Measurements from ENCODE around the gene WHAMM. TPM values are rescaled to one million over a fixed set of nuclear protein-coding genes. Genes with fewer than 3 reads are reported as not detected.
A peak's percentile ranks its signal among the peaks of the same experiment; 100 is the strongest.
"Not testable (repeated sequence)": the region's sequence is repeated elsewhere in the genome, so short reads cannot be mapped to it uniquely, and the experiment has no call there.

Gene WHAMM
- total RNA-seq, 1 donor from 2014 or later = 5.8 TPM

DNA sequence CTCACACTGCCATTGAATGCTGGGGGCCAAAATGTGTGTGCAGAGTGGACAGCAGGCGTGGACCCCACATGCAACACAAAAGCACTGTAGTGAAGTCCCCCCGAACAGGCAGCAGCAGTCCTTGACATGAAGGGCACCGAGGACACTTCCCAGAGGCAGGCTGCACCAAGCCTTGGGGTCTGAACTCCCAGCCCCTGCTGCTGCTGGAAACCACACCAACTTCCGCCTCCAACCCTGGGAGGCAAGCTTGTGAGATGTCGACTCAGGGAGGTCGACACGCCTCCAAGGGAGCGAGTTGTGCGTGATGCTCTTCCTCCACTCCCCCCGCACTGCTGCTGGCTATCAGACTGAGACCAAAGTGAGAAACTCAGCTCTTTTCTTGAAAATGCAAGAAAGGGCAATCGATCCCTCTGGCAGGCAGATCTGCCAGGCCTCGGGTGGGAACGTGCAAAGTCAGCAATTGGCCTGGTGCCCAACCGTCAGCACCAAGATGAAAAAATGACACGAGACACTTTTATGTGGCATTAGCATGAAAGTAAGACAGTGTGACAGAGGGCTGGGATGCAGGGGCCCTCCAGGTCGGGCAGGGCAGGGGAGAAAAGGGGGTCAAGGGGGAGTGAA lies 43.6 kb downstream of the WHAMM start:
- DNase-seq (no peak), ATAC-seq (ENCODE audit: poor library complexity) (no peak)
- intact Hi-C loops (cut with DNase I) = no loop called here

DNA sequence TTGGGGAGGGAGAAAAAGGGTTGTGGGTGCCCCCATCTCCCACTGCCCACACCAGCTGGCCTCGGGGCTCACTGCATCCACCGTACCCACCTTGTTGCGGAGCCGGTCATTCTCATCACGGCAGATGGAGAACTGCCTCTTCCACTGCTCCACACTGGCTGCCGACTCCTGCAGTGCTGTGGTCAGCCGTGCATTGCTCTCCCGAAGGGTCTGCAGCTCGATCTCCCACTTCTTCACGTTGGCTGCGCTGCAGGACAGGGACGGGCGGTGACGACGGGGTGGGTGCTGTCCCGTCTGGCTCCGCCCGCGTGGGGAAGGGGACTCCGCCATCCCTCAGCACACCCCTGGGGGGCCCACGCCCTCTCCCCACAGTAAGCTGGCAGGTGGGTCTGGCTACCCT lies 45.1 kb downstream of the WHAMM start:
- intact Hi-C loops (cut with DNase I) = no loop called here
- ATAC-seq (ENCODE audit: poor library complexity) = no peak
- DNase-seq = no peak

DNA sequence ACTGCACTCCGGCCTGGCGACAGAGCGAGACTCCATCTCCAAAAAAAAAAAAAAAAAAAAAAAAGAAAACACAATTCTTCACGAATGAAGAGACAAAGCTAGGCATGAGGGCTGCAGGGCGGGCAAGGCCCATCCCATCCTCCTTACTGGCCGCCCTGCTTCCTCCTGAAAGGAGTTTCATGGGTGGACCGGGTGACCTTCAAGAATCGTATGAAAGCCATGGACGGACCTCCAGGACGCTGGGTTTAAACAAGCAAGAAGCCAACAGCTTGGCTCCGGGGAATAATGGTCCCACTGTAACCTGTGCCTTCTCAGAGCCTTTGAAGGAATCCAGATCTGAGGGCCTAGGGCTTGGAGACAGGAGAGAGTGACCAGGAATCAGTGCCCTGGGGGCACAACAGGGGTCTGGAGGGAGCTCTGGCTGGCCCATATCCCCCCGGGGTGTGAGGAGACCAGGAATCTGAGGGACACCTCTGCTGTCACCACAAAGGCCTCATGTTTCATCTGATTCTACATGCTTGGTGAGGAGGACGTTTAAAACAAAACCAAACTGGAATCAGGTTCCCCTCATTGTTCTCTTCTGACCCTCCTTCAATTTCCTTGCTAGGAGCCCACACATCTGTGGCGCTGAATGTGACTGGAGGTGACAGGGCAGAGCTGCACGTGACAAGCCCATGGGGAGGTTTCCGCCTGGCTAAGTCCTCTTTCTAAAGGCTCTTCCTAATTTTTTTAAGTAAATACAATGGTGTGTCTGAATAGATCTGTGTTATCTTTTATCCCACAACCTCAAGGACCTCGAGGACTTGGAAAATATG lies 46.1 kb downstream of the WHAMM start:
- ATAC-seq (ENCODE audit: poor library complexity) (no peak), DNase-seq (no peak)
- intact Hi-C loops (cut with DNase I) = no loop called here

DNA sequence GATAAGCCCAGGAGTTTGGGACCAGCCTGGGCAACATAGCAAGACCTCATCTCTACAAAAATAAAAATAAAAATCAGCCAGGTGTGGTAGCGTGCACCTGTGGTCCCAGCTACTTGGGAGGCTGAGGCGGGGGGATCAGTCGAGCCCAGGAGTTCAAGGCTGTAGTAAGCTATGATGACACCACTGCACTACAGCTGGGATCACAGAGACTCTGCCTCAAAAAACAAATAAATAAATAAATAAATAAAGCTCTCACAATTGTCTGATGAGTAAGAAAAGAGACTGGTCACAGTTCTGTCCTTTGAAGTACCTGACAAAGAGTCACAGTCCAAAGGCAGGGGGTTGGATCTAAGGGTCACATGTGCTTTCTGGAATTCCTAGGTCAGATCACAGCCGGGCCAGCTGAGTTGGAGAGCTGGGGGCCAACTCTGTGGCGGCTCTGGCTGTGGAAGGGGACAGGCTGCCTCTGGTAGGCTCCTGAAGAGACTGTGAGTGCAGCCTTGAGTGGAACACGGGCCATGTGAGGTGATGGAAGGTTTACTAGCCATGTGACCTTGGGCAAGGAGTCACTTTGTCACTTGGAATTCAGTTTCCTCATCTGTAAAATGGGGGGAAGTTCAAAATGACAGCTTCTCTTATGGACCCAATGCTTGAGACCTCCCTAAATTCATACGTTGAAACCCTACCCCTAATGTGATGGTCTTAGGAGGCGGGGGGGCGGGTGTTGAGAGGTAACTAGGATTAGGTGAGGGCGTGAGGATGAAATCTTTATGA lies 47.2 kb downstream of the WHAMM start:
- DNase-seq (no peak), ATAC-seq (ENCODE audit: poor library complexity) (no peak)
- intact Hi-C loops (cut with DNase I) = no loop called here

DNA sequence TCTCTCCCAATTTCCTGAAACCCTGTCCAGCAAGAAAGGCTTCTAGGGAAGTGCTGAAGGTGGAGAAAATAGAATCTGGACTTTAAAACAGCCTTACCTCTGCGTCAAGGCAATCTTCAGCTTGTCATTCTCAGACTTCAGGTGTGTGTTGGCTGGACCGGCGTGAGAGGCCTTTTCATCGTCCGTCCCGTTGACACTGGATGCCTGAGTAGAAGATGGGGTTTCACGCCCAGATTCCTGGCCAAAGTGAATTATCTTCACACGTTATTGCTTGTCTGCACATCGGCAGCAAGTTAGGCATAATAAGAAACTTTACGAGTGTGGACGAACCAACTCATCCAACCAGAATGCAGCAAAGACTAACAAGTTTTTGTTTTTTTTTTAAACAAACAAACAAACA lies 49.5 kb downstream of the WHAMM start:
- ATAC-seq (ENCODE audit: poor library complexity) (no peak), DNase-seq (no peak)
- intact Hi-C loops (cut with DNase I) = no loop called here

DNA sequence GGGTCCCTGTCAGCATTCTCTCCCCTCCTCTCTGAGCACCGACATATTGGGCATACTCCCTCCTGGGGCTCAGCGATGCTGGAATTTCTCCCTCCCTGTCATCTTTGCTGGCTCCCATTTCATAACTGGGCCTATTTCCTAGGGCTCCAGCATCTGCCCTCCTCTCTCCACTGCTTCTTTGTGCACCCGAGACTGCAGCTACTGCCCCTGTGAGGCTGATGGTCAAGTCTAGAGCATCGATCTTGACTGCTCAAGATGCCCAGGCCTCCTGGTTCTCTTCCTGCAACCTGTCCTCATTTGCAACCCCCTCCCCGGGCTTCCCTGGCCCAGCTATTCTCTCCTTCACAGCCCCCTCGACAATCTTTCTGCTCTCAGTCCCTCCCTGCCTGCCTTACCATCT lies 53.5 kb downstream of the WHAMM start:
- no peak for ATAC-seq (ENCODE audit: poor library complexity)
- intact Hi-C loops (cut with DNase I) = no loop called here
- DNase-seq = no peak

DNA sequence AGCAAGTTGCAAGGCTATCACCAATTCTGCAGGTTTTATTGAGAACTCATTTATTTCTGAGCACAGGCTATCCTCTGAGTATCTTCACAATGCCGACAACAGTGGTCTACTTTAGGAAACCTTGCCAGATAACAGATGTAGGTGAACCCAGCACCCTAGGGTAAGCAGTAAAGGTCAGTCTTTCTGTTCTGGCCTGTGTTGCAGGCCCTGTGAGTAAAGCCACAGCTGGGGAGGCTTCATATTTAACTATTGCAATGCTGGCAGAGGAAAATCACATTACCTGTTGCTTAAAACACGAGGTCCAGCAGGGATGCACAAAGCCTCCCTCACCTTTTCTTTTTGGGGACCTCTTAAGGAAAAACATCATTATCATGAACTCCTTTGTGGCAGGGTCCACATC lies 55.5 kb downstream of the WHAMM start:
- DNase-seq = no peak
- intact Hi-C loops (cut with DNase I) = no loop called here
- no peak for ATAC-seq (ENCODE audit: poor library complexity)

DNA sequence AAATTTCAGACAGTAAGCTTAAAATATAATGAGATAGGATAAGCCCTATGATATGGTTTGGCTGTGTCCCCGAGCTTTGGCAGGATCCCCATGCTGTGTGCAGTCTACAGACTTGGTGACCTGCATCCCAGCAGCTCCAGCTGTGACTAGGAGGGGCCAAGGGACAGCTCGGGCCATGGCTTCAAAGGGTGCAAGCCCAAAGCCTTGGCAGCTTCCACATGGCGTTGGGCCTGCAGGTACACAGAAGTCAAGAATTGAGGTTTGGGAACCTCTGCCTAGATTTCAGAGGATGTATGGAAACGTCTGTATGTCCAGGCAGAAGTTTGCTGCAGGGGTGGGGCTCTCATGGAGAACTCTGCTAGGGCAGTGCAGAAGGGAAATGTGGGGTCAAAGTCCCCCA lies 56.2 kb downstream of the WHAMM start:
- DNase-seq; ATAC-seq (ENCODE audit: poor library complexity); intact Hi-C loops (cut with DNase I): not testable (repeated sequence)

DNA sequence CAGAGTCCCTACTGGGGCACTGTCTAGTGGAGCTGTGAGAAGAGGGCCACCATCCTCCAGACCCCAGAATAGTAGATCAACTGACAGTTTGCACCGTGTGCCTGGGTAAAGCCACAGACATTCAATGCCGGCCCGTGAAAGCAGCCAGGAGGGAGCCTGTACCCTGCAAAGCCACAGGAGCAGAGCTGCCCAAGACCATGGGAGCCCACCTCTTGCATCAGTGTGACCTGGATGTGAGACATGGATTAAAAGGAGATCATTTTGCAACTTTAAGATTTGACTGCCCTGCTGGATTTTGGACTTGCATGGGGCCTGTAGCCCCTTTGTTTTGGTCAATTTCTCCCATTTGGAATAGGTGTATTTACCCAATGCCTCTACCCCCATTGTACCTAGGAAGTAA lies 56.6 kb downstream of the WHAMM start:
- intact Hi-C loops (cut with DNase I); ATAC-seq (ENCODE audit: poor library complexity); DNase-seq: not testable (repeated sequence)

DNA sequence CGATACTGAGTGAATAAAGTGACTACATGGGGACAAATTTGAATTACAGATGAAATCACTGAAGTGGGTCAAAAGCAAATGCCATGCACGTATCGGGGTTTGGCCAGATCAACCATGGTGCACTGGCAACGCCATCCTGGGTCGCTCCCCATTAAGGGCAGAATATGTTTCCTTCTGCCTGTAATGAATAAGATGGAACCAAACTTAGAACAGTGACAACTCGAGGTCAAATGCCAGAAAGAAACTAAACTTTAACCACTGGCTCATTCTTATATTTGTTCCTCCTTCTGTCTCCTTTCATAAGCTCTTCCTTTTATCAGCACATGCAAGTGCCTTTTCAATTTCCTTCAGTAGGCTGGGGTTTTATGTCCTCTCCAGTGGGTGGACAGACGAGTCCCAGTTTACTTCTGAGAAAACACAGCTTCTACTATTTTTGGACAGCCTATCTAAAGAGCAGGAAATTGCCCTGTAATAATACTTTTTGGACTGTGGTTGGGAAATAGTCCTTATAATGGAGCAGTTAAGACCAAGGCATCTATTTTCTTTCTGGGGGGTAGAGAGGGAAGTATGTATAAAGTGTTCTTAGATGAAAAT lies 61.4 kb downstream of the WHAMM start:
- DNase-seq (no peak), ATAC-seq (ENCODE audit: poor library complexity) (no peak)
- intact Hi-C loops (cut with DNase I) = no loop called here

DNA sequence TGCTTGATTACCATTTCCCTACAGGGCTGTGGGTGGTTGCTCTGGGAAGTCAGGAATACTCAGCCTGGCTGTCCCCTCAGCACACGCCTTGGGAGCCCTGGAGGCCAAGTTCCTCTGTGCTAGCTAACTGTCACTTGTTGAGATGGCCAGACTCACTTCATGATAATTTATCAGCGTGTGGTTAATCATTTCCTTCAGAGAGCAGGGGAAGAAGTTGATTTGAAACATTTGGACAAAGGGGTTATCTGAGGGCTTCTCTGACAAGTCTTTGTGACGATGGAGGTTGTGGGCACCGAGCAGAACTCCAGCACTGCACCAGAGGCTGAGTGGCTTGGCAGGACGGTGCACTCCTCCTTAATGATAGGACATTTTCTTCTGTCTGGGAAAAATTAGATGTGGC lies 61.9 kb downstream of the WHAMM start:
- ATAC-seq (ENCODE audit: poor library complexity) (no peak), DNase-seq (no peak)
- intact Hi-C loops (cut with DNase I) = no loop called here

DNA sequence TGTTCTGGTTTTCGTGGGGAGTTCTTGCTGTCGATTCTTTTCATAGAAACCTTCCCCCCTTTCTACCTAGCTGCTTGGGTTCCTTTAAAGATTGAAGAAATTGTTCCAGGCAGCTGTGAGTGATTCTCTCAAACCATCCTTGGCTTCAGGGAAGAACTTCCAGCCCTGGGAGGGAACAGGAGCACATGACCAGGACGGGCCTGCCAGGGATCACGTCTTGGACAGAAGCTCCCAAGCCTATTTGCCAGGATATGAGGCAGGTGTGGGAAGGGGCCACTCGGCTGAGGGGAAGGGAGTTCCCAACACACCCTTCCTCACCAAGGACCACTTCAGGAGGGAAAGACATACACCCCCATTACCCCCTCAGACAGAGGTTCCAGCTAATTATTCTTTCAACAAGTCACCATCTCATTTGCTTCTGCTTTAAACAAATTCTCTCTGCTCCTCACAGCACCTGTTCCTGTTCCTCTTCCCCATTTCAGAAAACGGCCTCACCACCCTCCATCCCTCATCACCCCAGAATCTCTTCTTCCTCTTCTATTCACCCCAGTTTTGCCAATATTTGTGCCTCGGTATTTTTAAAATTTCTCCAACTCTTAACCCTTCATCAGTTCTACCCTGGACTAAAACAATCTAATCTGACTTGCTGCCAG lies 62.5 kb downstream of the WHAMM start:
- intact Hi-C loops (cut with DNase I) = no loop called here
- ATAC-seq (ENCODE audit: poor library complexity) (no peak), DNase-seq (no peak)

DNA sequence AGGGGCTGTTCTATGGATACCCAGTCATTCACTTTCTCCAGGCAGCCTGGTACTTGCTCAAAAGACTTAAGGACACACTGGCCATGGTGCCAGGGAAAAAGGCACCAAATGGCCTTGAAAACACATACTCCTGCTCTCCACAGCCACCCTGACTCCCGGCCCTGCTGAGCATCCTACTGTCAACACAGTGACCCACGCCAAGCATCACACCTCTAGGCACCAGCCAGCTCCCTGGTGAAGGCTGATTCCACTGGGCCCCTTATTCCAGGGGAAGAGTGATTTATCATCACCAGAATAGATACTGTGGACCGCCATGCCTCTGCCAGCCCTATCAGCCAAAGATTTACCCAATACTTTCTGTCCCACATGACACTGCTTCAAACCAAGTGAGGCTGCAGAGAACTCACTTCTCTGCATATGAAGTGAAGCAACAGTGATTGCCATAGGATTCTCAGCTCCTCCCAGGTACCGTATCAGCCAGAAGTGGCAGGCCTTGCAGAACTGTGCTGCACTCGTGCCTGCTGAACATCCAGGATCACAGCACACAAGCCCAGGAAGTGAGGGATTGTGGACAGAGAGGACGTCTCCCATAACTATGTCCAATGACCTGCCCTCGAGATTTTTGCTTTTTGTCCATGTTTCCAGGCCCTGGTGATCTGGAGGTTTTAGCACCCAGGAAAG lies 63.7 kb downstream of the WHAMM start:
- DNase-seq (peak; percentile 52), ATAC-seq (ENCODE audit: poor library complexity) (peak; percentile 88)
- intact Hi-C loops (cut with DNase I) = no loop called here

DNA sequence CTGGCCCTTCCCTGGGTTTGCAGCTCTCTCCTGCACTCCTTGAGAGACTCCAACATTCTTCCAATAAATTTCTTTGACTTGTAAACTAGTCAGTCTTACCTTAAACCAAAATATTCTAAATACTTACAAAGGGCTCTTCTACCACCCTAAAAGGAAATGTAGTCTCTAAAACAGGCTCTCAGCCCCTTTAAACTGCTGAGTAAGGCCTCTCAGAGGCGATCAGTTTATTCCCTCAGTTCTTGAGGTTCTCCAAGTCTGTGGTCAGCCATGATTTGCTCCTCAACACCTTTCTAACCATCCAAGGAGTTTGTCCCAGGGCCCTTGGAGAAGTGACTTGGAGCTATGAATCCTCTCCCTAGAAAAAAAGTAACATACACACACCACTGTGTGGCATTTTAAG lies 64.8 kb downstream of the WHAMM start:
- no peak for DNase-seq
- intact Hi-C loops (cut with DNase I) = no loop called here

DNA sequence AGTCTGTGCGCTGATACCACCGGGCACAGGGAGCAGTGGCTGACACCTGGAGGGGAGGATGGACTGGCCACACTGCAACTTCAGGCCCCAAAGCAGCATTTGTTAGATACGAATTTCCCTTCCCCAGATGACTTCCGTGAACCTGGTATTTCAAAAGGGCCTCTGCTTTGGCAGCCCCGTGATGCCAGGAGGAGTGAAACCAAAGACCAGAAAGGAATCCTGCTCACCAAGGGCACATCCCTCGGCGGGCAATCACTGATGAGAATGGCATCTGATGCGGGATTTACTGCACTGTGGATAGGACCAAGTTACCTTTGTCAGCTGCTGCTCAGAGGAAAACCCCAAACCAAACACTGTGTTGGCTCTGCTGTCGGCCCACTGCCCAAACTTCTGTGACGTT lies 65.5 kb downstream of the WHAMM start:
- ATAC-seq (ENCODE audit: poor library complexity) = no peak
- intact Hi-C loops (cut with DNase I) = no loop called here
- no peak for DNase-seq

More for the DNA sequence above, 64.8 kb downstream of the WHAMM start:
- no peak for ATAC-seq (ENCODE audit: poor library complexity)

DNA sequence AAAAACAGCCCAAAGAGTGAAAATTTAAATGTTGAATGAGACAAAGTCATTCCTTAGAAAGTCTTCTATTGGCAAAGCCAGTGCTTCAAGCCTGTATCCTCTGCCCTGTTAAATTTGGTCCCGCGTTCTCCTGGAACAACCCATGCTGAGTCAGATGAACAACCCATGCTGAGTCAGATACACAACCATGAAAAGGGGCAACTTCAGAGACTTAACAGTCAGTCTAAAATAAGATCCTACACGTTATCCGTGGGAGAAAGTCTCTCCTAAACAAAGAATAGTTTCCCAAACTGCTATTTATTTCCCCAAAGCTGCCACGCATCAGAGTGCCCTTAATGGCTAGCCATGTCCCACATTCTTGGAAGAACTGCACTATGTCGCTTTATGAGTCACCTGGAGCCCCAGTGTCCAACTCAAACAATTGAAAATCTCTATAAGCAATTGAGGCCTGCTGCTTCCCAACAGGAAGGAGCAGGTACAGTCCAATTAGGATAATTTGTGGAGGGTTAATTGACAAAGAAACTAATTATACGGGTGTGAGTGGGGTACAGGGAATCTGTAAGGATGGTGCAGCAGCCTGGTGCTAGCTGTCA lies 66.1 kb downstream of the WHAMM start:
- DNase-seq = no peak
- intact Hi-C loops (cut with DNase I) = no loop called here
- no peak for ATAC-seq (ENCODE audit: poor library complexity)

DNA sequence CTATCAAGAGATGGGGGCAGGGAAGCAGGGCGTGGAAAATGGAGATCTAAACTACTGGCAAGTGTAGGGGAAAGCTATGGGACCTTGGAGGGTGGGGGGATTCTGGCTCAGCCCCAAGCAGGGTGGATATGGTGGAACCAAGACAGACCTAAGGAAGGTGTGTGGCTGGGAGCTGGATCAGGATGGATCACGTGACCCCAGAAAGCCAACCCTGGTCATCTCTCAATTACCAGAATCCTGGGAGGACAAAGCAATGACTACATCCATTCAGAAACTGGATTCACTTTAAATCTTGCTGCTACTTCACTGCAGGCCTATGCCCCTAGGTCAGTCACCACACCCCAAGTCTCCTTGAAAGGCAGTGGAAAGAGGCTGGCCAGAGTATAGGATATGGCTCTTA lies 68.4 kb downstream of the WHAMM start:
- ATAC-seq (ENCODE audit: poor library complexity) = no peak
- intact Hi-C loops (cut with DNase I) = no loop called here
- no peak for DNase-seq

DNA sequence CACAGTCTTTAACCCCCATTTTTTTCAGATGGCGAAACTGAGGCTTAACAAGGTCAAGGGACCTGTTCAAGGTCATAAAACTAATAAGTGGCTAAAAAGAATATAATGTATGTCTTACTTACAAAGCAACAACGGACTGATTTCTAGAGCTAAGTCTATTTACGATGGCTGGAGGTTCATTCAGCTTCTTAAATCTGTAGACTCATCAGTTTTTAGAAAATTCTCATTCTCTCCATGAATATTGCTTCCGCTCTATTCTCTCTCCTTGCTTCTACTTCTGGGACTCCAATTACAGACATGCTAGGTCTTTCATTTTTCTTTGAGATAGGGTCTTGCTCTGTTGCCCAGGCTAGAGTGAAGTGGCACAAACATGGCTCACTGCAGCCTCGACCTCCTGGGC lies 68.9 kb downstream of the WHAMM start:
- intact Hi-C loops (cut with DNase I) = no loop called here
- no peak for DNase-seq
- no peak for ATAC-seq (ENCODE audit: poor library complexity)

Measured in Right ventricle myocardium superior (tissue), 1 donor.